Activated naive CD8-positive, alpha-beta T cell treated with anti-CD3 and anti-CD28 coated beads, Interleukin-2, amount 10 ng/mL, durations not matched to agents 7 days and 5 days (primary cell): ENCODE data around the gene SCAF1. TPM values are rescaled to one million over a fixed set of nuclear protein-coding genes. Genes with fewer than 3 reads are reported as not detected.
"Not testable (repeated sequence)": the region's sequence is repeated elsewhere in the genome, so short reads cannot be mapped to it uniquely, and the experiment has no call there.

Experiments used
- ATAC-seq: fragments of 150-1000 bp; cut with Tn5 transposase; one replicate; pipeline ENCODE4 v1.10.0; 2021; ENCODE audit warnings: low read depth, moderate library complexity
- POLR2A ChIA-PET: fragments of 350-600 bp; sonication (Branson Sonifier 250); formaldehyde crosslinking; loops from one replicate; lab custom pipeline; 2021; ENCODE audit warnings: antibody characterized with exemption; lab: Charles Lee
- DNase-seq: peaks from one replicate; pipeline ENCODE4 v3.0.0; 2021
- H3K27ac Mint-ChIP-seq: one replicate; pipeline ENCODE4 v1.8.0; 2022; ENCODE audit warnings: mild to moderate bottlenecking, mixed read lengths
- H3K27me3 Mint-ChIP-seq: one replicate; pipeline ENCODE4 v1.8.0; 2022; ENCODE audit warnings: mild to moderate bottlenecking, moderate library complexity, mixed read lengths
- H3K36me3 Mint-ChIP-seq: one replicate; pipeline ENCODE4 v1.8.0; 2021; ENCODE audit warnings: mild to moderate bottlenecking, mixed read lengths
- H3K4me1 Mint-ChIP-seq: one replicate; pipeline ENCODE4 v1.8.0; 2021; ENCODE audit warnings: mixed read lengths
- H3K4me3 Mint-ChIP-seq: one replicate; pipeline ENCODE4 v1.8.0; 2022; ENCODE audit warnings: mild to moderate bottlenecking, moderate library complexity, mixed read lengths
- H3K9me3 Mint-ChIP-seq: one replicate; pipeline ENCODE4 v1.8.0; 2021; ENCODE audit warnings: mixed read lengths
- total RNA-seq, 2 experiments: library from RNA; stranded (reverse); gene quantifications; one replicate each; pipeline ENCODE4 v1.2.3, GENCODE V29; 2021

SCAF1 gene
- total RNA-seq, 2 experiments from 2014 or later = 64.7 to 66.9 TPM

DNA sequence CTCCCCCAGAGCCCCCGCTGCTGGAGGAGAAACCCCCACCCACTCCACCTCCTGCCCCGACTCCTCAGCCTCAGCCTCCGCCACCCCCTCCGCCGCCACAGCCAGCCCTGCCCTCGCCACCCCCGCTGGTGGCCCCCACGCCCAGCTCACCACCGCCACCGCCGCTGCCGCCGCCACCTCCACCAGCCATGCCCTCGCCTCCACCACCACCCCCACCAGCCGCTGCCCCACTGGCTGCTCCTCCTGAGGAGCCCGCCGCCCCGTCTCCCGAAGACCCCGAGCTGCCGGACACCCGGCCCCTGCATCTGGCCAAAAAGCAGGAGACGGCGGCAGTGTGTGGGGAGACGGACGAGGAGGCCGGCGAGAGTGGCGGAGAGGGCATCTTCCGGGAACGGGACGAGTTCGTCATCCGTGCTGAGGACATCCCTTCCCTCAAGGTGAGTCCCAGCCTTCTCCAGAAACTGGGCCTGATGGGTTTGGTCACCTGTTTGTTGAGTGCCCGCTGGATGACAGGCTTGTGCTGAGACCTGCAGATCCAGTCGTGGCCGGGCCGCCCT, 40.4 kb upstream of the SCAF1 start:
- H3K9me3 Mint-ChIP-seq = no peaks in the 10 kb centered on the region
- H3K27ac Mint-ChIP-seq = no peak overlapping the region
- H3K4me1 Mint-ChIP-seq = peaks cover 1% of the 10 kb centered on the region
- no peak for DNase-seq
- no peak for ATAC-seq
- H3K27me3 Mint-ChIP-seq = no peaks in the 10 kb centered on the region
- peaks cover 13% of the 10 kb centered on the region for H3K36me3 Mint-ChIP-seq
- no peak overlapping the region for H3K4me3 Mint-ChIP-seq
- POLR2A ChIA-PET = no interaction called here

DNA sequence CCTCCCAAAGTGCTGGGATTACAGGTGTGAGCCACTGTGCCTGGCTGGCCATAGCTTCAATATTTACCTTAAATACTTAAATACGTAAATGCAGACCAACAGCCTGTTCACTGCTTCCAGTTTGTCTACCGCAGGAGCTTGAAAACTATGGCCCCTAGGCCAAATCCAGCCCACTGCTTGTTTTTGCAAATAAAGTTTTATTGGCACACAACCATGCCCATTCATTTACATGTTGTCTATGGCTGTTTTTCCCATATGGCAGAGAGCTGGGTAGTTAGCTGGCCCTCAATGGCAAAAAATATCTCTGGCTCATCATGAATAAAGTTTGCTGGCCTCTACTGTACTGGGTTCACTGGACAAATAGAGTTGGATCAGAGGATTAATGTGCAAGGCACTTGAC, 39.2 kb upstream of the SCAF1 start:
- Mint-ChIP-seq H3K9me3 (no peaks in the 10 kb centered on the region), H3K4me3 (no peak overlapping the region), H3K27ac (no peak overlapping the region), H3K27me3 (no peaks in the 10 kb centered on the region), H3K4me1 (peaks cover 1% of the 10 kb centered on the region), H3K36me3 (peaks cover 15% of the 10 kb centered on the region)
- ATAC-seq (no peak), DNase-seq (no peak)
- POLR2A ChIA-PET = no interaction called here

DNA sequence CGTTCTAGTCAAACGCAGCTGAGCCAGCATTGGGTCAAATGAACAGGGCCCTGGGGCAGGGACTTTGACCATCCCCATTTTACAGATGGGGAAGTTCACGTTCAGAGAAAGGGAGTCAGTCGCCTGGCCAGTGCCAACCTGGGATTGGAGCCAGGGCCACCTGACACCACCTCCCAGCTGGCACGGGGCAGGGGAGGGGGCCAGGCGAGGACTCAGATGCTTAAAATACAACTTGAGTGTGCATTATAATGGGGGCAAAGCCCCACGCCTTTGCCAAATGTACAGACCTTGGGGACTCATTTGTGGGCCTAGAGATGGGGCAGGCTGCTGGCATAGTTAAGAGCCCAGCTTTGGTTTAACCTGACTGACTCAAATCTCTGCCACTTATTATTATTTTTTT, 36.4 kb upstream of the SCAF1 start:
- peaks cover 12% of the 10 kb centered on the region for H3K36me3 Mint-ChIP-seq
- no peak overlapping the region for H3K27ac Mint-ChIP-seq
- no peak for DNase-seq
- H3K9me3 Mint-ChIP-seq = no peaks in the 10 kb centered on the region
- H3K4me3 Mint-ChIP-seq = no peak overlapping the region
- POLR2A ChIA-PET = no interaction called here
- peaks cover 1% of the 10 kb centered on the region for H3K4me1 Mint-ChIP-seq
- no peak for ATAC-seq
- no peaks in the 10 kb centered on the region for H3K27me3 Mint-ChIP-seq

DNA sequence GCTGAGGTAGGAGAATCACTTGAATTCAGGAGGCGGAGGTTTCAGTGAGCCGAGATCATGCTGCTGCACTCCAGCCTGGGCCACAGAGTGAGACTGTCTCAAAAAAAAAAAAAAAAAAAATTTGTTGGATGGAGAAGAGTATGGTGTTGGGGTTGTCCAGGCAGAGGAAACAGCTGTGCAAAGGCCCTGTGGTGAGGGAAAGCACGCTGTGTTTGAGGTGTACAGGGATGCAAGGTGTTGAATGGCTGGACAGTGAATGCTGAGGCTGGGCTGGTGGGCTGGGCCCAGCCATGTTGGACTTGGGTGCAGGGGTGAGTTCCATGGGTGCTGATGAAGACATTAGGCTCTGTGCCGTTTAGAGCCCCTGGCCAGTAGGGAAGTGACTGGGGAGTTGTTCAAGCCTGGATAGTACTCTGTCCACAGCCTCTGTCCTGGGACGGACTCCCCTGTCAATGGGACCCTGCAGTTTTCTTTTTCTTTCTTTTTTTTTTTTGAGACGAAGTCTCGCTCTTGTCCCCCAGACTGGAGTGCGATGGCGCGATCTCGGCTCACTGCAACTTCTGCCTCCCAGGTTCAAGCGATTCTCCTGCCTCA, 32.4 kb upstream of the SCAF1 start:
- Mint-ChIP-seq H3K9me3 (no peaks in the 10 kb centered on the region), H3K36me3 (peaks cover 8% of the 10 kb centered on the region), H3K4me1 (peaks cover 8% of the 10 kb centered on the region), H3K27me3 (no peaks in the 10 kb centered on the region), H3K27ac (no peak overlapping the region), H3K4me3 (no peak overlapping the region)
- POLR2A ChIA-PET = no interaction called here
- ATAC-seq = no peak
- no peak for DNase-seq

DNA sequence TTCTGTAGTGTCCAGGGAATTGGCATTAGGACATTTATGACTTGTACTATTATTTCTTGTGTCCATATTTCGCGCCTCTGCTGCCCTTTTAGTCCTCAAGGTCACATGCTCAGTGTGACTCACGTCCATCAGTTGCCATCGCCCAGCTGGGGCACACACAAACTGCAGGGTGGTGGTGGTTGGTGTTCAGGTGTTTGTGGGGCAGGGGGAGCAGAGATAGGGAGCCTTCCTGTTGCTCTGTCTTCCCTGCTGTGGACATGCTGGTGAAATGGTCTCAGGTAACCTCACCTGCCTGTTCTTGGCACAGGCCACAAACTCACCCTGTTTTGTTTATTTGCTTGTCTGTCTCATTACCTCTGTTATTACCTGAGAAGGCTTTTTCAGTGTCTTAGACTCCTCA, 28.6 kb upstream of the SCAF1 start:
- ATAC-seq (no peak), DNase-seq (no peak)
- peak overlapping the region; percentile 48 for H3K27ac Mint-ChIP-seq
- H3K9me3 Mint-ChIP-seq = no peaks in the 10 kb centered on the region
- peaks cover 9% of the 10 kb centered on the region for H3K4me1 Mint-ChIP-seq
- POLR2A ChIA-PET = no interaction called here
- H3K36me3 Mint-ChIP-seq = peaks cover 29% of the 10 kb centered on the region
- no peak overlapping the region for H3K4me3 Mint-ChIP-seq
- H3K27me3 Mint-ChIP-seq = no peaks in the 10 kb centered on the region

DNA sequence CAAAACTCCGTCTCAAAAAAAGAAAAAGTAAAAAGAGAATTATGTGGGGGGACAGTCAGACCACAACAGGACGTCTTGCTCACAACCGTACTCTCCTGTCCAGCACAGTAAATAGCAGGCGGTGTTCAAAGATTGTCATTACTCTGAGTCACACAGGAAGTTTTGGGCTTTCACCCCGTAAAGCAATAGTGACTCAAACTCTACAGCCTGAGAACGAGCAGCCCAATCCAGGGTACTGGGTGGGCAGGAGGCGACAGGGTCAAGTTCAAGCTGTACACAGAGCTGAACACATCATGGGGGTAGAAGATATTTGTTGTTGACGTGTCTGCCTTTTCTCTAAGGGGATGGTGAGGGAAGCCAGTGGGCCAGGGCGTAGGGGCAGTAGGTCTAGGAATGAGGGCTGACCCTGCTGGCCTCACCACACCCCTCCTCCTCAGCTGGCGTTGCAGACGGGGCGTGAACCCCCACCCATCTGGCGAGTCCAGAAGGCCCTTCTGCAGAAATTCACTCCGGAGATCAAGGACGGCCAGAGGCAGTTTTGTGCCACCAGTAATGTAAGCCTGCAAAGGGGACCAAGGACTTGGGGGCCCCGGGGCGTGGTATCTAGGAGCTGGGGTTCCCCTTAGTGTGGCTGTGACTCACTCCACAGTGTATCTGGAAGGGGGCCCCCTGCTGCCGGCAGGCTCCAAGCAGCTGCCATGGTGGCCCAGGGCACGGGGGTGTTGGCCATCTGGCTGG, 27.7 kb upstream of the SCAF1 start:
- no peak overlapping the region for H3K4me3 Mint-ChIP-seq

DNA sequence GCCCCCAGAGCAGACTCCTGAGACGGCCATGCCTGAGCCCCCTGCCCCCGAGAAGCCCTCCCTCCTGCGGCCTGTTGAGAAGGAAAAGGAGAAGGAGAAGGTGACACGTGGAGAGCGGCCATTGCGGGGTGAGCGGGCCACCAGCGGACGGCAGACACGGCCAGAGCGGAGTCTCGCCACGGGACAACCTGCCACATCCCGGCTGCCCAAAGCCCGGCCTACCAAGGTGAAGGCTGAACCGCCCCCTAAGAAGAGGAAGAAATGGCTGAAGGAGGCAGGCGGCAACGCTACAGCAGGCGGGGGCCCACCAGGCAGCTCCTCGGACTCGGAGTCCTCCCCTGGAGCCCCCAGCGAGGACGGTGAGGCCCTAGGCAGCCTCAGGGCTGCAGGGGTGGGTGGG, 26.1 kb upstream of the SCAF1 start:
- no peak overlapping the region for H3K27ac Mint-ChIP-seq
- peaks cover 30% of the 10 kb centered on the region for H3K36me3 Mint-ChIP-seq
- H3K27me3 Mint-ChIP-seq = no peaks in the 10 kb centered on the region
- no peaks in the 10 kb centered on the region for H3K9me3 Mint-ChIP-seq
- H3K4me3 Mint-ChIP-seq = no peak overlapping the region
- POLR2A ChIA-PET = interaction anchor here (0.6 kb wide), 1 partner anchor 24 kb away, joined by 3 read pairs; the partner anchor contains the start of gene RRAS
- no peak for DNase-seq
- peaks cover 9% of the 10 kb centered on the region for H3K4me1 Mint-ChIP-seq
- ATAC-seq = no peak

More for the DNA sequence above, 27.7 kb upstream of the SCAF1 start:
- peaks cover 33% of the 10 kb centered on the region for H3K36me3 Mint-ChIP-seq
- DNase-seq = no peak
- H3K9me3 Mint-ChIP-seq = no peaks in the 10 kb centered on the region
- POLR2A ChIA-PET = interaction anchor here (1.2 kb wide), 1 partner anchor 24 kb away, joined by 3 read pairs; no protein-coding TSS in a partner anchor
- no peaks in the 10 kb centered on the region for H3K27me3 Mint-ChIP-seq
- peaks cover 9% of the 10 kb centered on the region for H3K4me1 Mint-ChIP-seq
- no peak for ATAC-seq
- no peak overlapping the region for H3K27ac Mint-ChIP-seq

DNA sequence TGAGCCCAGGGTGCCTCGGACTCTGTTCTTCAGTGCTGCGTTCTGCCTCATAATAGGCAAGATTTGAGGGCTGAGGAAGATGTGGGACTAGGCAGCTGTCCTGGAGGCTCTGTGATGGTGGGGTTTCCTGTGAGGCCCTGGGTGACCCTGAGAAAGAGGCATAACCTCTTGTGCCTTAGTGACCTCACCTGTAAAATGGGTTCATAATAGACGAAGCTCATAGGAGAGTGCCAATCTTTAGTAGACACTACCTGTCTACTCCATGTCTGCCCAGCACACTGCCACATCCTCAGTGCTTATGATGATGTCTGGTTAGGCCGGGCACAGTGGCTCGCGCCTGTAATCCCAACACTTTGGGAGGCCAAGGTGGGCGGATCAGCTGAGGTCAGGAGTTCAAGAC, 25.5 kb upstream of the SCAF1 start:
- Mint-ChIP-seq H3K36me3 (peaks cover 32% of the 10 kb centered on the region), H3K4me3 (no peak overlapping the region), H3K27me3 (no peaks in the 10 kb centered on the region), H3K9me3 (no peaks in the 10 kb centered on the region), H3K4me1 (peaks cover 9% of the 10 kb centered on the region), H3K27ac (no peak overlapping the region)
- no peak for DNase-seq
- POLR2A ChIA-PET = interaction anchor here (0.7 to 1.0 kb wide), 3 partner anchors 30 to 65 kb away, joined by 3 read pairs; partner anchors contain the start of genes NOSIP and PRRG2
- no peak for ATAC-seq

DNA sequence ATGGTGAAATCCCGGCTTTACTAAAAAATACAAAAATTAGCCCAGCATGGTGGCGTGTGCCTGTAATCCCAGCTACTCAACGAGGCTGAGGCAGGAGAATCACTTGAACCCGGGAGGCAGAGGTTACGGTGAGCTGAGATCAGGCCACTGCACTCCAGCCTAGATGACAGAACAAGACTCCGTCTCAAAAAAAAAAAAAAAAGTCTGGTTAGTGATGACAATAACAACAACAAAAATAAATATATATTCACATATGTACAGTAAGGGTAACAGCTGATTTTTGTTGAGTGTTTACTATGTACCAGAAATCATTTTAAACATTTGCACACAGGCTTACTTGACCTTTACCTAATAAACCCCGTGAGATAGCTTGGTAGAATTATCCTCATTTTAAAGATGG, 25.1 kb upstream of the SCAF1 start:
- POLR2A ChIA-PET = interaction anchor here (0.7 to 1.0 kb wide), 3 partner anchors 30 to 64 kb away, joined by 3 read pairs; partner anchors contain the start of genes NOSIP and PRRG2

DNA sequence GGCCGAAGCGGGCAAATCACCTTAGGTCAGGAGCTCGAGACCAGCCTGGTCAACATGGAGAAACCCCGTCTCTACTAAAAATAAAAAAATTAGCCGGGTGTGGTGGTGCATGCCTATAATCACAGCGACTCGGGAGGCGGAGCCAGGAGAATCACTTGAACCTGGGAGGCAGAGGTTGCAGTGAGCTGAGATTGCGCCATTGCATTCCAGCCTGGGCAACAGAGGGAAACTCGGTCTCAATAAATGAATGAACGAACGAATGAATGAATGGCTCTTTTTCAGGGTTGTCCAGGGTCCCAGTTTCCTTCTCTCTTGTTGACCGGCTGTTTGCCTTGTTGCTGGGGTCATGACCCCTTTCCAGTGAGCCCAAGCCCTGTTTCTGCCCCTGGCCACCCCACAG, 24.1 kb upstream of the SCAF1 start:
- POLR2A ChIA-PET = interaction anchor here (0.6 kb wide), 1 partner anchor 198 kb away, joined by 3 read pairs; no protein-coding TSS in a partner anchor
- not testable (repeated sequence) for H3K27me3 Mint-ChIP-seq, ATAC-seq, H3K9me3 Mint-ChIP-seq, H3K27ac Mint-ChIP-seq, H3K4me1 Mint-ChIP-seq, DNase-seq, H3K4me3 Mint-ChIP-seq
- H3K36me3 Mint-ChIP-seq = peaks cover 34% of the 10 kb centered on the region

More for the DNA sequence above, 25.1 kb upstream of the SCAF1 start:
- Mint-ChIP-seq H3K27me3 (no peaks in the 10 kb centered on the region), H3K27ac (no peak overlapping the region), H3K4me1 (peaks cover 9% of the 10 kb centered on the region), H3K36me3 (peaks cover 33% of the 10 kb centered on the region), H3K4me3 (no peak overlapping the region), H3K9me3 (no peaks in the 10 kb centered on the region)
- DNase-seq (no peak), ATAC-seq (no peak)

DNA sequence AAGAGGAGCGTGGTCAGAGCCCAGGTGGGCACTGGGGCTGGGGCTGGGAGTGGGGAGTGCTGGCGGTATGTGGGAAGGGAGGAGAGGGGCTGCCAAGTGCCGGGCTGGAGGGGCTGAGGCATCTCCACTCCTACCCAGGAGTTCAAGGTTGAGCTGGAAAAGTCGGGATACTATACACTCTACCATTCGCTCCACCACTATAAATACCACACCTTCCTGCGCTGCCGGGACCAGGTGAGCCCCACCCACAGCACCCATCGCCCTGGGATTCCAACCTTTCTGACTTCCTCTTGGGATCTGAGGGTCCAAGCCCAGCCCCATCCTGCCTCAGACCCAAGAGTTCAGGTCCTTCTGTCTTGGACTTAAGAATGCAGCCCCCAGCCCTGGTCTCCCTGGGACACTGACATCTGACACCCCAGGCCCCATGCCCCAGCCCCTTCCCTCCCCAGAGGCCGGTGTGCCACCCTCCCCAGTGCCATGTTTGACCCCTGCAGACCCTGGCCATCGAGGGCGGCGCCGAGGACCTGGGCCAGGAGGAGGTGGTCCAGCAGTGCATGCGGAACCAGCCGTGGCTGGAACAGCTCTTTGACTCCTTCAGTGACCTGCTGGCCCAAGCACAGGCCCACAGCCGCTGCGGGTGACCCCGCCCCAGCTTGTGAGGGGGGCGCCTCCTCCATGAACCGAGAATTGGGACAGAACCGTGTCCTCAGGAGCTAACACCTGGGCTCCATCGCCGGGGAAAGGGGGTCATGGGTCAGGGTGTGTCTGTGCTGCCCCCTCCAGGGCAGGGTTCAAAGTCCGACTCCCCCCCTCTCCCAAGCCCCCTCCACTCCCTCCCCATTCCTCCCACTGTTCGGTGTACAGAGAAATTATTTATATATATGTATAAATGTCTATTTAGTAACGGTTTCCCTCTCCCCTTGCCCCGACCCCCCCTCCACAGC, 16.8 kb upstream of the SCAF1 start:
- Mint-ChIP-seq H3K4me3 (no peak overlapping the region), H3K36me3 (peaks cover 33% of the 10 kb centered on the region), H3K27ac (no peak overlapping the region), H3K27me3 (no peaks in the 10 kb centered on the region), H3K4me1 (no peaks in the 10 kb centered on the region), H3K9me3 (no peaks in the 10 kb centered on the region)
- DNase-seq = no peak
- ATAC-seq = no peak
- POLR2A ChIA-PET = no interaction called here

DNA sequence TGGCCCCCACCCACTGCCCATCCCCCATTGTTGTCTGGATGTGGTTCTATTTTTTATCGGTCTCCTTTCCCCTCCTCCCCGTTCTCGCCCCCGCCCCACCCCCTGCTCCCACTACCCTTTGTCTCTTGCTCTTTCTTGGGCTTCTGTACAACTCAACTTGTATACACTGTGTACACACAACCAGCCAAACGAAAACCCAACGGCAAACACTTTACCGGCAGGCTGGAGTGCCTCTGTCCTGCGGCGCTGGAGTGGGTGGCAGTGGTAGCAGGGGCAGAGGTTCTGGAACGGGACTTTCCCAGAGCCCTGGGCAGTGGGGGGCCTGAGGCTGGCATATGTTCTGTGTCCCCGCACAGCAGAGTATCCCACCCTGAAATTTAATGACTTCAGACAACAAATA, 15.8 kb upstream of the SCAF1 start:
- H3K36me3 Mint-ChIP-seq = peaks cover 33% of the 10 kb centered on the region
- POLR2A ChIA-PET = no interaction called here
- no peak overlapping the region for H3K4me3 Mint-ChIP-seq
- no peaks in the 10 kb centered on the region for H3K9me3 Mint-ChIP-seq
- no peak overlapping the region for H3K27ac Mint-ChIP-seq
- no peaks in the 10 kb centered on the region for H3K4me1 Mint-ChIP-seq
- ATAC-seq = no peak
- H3K27me3 Mint-ChIP-seq = no peaks in the 10 kb centered on the region
- no peak for DNase-seq

DNA sequence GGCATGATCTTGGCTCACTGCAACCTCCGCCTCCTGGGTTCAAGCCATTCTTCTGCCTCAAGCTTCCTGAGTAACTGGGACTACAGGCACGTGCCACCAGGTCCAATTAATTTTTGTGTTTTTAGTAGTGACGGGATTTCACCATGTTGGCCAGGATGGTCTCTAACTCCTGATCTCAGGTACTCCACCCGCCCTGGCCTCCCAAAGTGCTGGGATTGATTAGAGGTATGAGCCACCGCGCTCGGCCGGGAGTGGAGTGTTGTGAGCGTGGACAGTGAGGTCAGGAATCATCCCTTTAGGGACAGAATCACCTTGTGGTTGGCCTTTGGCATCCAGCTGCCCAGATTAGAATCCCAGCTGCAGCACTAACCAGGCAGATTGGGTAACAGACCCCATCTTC, 12.3 kb upstream of the SCAF1 start:
- ATAC-seq (no peak), DNase-seq (no peak)
- Mint-ChIP-seq H3K4me1 (no peaks in the 10 kb centered on the region), H3K9me3 (no peaks in the 10 kb centered on the region), H3K36me3 (peaks cover 17% of the 10 kb centered on the region), H3K27ac (no peak overlapping the region), H3K4me3 (no peak overlapping the region), H3K27me3 (no peaks in the 10 kb centered on the region)
- POLR2A ChIA-PET = interaction anchor here (1.2 kb wide), 1 partner anchor 9 kb away, joined by 3 read pairs; no protein-coding TSS in a partner anchor
